GM21529 (cell line): ENCODE data around the gene PNRC1.
"Not testable (repeated sequence)": the region's sequence is repeated elsewhere in the genome, so short reads cannot be mapped to it uniquely, and the experiment has no call there.

ENCODE experiments used
- ATAC-seq: cut with Tn5 transposase; IDR thresholded peaks from one replicate; pipeline ENCODE4 v1.9.1; 2021; ENCODE audit not compliant: unreplicated experiment

The PNRC1 gene

DNA sequence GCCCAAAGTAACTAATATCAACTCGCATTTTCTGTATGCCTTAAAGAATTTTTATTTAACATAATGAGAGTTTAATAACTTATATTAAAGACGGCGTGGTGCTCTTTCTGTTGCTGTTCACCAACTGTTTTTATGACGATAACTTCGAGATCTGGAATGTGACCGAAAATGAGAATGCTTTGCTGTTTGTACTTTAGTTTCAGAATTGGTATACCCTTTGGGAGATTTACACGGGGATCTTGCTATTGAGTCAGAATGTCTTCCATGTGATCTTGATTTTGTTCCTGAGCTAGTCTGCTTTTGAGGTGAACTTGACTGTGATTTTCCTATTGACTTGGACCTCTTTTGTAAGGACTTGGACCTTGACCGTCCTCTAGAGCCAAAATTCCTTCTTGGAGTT lies 17.9 kb downstream of the PNRC1 start:
- peak; percentile 62 for ATAC-seq

DNA sequence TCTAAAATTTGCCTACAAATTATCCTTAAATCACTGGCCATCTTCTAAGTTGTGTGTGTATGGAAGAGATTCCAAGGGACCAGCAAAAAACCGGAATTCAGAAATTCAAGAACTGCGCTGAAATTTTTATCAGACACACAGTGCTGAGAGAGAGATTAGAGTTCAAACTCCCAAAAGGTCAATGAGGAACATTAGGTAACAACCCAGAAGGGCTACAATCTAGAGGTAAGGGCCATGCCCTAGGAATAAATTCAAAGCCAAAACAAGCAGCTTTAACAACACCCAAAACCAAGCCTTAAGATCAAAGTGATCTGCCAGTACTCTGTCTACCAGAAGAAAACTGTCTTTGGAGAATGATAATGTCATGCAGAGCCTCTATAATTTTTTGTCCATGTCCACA lies 19.6 kb downstream of the PNRC1 start:
- ATAC-seq: no peak

DNA sequence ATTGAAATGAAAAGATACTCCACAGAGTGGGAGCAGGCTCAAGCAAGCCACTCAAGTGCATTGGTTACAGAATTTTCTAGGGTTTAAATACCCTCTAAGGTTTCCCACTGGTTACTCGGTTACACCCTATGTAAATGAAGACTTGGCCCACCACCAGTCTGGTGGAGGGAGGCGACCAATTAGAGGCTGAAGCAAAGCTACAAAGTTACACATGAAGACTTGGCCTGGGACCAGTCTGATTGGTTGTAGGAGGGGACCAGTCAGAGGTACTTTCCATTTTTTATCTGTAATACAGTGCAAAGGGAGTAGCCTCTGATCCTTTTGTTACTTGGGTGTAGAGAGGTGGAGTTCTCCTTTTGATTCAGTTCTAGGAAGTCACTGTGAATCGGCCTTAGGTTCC lies 29.7 kb downstream of the PNRC1 start:
- ATAC-seq: no peak

DNA sequence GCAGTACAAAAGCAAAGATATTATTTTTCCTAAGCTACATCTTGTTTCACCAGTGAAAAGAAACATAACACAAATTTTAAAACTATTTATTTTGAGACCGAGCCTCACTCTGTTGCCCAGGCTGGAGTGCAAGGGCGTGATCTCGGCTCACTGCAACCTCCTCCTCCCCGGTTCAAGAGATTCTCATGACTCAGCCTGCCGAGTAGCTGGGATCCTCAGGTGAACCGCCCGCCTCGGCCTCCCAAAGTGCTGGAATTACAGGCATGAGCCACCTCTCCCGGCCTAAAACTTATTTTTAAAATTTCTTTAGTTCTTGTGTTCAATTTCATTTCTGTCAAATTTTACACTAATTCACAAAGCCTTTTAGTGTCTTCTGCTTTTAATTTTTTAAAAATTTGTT lies 31.4 kb downstream of the PNRC1 start:
- no peak for ATAC-seq

DNA sequence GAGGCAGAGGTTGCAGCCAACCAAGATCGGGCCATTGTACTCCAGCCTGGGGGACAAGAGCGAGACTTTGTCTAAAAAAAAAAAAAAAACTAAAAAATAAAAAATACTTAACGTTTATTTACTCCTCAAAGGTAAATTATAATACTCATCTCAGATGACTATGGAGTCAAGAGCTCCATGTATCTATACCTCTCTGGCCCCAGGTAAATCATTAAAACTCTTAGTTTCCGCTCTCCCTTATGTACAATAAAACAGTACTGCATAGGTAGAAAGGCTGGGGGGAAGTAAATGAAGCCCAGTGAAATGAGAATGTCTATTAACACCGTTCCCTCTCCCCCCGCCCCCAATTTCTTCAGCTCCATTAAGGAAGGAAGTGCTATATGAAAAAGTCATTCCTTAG lies 36.2 kb downstream of the PNRC1 start:
- ATAC-seq: no peak

DNA sequence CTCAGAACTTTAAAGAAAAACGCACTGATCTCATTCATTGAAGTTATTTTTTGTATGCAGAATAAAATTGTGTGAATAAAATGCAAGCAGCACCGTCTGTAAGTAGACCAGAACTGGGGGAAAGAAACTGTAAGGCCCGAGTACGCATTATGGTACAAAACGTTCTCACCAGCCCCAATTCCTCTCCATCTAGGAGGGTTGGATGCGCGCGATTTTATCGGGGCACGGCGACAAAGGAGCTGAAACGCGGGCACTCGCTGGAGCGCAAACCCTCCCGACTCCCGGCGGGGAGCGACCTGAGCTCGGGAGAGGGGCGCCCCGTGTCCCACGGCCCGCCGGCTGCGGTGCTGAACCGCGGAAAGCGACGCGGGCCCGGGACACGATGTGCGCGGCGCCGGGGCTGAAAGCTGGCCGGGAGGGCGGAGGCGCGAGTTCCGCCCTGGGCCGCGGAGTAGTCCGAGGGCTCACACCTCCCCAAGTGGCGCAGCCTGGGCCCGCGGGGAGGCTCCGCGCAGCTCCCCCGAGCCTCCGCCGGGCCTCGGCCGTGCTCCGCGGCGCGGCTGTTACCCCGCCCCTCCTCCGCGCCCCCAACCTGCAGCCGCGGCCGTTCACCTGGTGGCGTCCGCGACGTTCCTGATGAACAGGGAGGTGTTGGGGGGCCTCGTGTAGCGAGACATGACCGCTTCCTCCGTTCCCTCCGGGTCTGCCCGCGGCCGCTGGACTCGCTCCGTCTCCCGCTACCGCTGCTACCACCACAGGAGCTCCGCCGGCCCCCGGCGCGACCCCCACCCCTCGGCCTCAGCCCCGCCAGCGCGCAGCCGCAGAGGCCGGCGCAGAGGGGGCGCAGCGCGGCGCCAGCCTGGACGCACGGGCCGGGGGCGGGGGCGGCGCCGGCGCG lies 36.9 kb downstream of the PNRC1 start, which contains the start of gene SRSF12:
Gene SRSF12 (minus strand): TSS at position 861 of the 898 bp plus-strand sequence. CDS start 184 bp downstream, at position 677.
- ATAC-seq: peak; percentile 85

DNA sequence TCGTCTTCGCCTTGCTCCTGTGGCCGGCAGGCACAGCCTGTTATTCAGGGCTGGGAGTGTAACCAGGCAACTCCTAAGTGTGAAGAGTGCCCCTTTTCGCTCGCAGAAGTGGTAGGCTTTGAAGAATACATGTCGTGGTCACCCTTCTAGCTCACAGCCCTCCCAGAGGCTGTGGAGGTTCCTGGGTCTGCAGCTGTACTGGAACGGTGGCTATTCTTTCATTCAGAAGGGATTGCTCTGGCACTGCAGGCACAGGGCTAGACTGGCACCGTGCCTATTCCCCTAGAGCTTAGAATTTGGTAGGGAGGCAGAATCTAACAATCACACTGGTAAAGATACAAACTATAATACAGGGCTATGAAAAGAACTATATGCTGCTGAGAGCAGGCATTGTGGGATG lies 38.4 kb downstream of the PNRC1 start:
- no peak for ATAC-seq

DNA sequence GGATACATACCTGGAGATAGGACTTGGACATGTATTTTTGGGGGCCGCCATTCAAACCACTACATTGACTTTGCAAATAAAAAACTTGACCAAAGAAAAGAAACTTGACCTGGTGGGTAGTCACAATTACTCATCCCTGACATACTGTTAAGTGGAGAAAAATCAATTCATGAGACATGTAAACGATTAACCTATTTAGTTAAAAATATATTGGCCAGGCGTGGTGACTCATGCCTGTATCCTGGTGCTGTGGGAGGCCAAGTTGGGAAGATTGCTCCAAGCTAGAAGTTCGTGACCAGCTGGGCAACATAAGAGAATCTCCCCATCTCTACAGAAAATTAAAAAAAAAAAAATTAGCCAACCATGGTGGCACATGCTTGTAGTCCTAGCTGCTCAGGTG lies 39.8 kb downstream of the PNRC1 start:
- ATAC-seq: no peak

DNA sequence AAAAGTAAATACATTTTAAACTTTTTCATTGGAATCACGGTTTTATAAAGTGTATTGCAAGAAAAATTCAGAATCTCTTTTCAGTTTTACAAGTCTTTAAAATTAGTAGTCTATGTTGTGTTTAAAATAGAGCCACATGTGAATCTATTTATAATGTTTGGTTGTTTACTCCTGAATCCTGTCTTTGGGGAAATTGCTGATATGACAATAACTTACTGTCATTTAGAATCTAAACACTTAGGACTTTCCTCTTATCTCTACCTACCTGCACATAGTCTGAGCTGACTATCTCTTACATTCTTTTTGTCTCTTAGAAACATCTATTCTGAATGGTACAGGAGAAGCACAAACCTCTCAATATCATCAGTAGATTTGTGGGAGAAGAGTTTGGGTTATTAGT lies 41.4 kb downstream of the PNRC1 start:
- ATAC-seq: no peak

DNA sequence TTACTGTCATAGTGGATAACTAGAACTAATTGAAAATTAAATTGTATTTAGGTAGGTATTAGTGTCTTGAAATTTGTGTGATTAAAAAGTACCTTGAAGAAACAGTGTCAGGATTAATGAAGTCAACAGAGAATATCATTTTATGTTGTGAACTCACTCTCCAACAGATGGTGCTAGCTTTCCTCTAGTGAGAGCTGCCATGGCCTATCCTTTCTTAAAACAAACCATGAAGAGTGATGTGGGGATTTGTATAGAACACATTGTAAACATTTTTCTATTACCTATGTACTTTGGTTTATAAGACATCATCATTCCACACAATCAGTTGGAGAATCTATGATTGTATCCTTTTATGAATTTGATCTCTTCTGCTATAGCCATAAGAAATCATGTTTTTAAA lies 42.1 kb downstream of the PNRC1 start:
- ATAC-seq: peak; percentile 59

DNA sequence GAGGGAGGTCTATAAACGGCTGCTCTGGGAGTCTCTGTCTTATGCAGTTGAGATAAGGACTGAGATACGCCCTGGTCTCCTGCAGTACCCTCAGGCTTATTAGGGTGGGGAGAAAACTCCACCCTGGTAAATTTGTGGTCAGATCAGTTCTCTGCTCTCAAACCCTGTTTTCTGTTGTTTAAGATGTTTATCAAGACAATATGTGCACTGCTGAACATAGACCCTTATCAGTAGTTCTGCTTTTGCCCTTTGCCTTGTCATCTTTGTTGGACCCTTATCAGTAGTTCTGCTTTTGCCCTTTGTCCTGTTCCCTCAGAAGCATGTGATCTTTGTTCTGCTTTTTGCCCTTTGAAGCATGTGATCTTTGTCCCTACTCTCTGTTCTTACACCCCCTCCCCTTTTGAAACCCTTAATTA lies 47.7 kb downstream of the PNRC1 start:
- ATAC-seq: not testable (repeated sequence)

DNA sequence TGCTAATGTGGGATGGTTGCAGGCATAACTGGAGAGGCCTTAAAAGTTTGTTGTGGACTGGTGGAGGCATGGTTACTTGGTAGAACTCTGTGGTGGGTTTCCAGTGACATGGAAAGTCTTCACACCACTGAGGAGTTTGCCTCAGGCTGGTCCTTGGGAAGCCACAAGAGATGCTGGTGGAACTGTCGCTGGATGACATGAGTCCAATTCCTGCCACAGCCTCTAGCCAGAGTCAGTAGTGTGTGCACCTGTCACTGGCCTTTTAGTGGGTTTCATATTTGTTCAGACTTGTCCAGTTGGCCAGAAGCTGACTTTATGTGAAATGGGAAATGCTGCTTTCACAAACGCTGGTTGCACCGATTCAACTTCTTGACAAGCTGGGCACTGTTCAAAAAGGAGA lies 51.0 kb downstream of the PNRC1 start:
- no peak for ATAC-seq

DNA sequence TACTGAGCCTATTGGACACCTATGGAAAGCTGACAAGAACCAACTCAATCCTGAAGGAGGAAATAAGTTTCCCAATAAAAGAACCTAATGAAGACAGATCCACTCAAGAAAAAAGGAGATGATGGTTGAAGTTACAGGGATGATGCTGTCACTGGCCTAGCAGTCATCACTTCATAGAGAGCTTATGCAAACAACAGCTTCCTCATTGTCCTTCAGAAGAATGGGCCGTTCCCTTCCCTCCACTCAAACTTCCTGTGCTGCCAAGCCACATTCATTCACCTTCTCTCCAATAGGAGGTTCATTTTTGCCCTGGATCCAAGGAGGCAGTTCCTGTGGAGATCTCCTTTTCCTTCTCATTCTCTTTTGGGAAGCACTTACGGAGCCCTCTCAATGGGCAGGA lies 51.5 kb downstream of the PNRC1 start:
- no peak for ATAC-seq

DNA sequence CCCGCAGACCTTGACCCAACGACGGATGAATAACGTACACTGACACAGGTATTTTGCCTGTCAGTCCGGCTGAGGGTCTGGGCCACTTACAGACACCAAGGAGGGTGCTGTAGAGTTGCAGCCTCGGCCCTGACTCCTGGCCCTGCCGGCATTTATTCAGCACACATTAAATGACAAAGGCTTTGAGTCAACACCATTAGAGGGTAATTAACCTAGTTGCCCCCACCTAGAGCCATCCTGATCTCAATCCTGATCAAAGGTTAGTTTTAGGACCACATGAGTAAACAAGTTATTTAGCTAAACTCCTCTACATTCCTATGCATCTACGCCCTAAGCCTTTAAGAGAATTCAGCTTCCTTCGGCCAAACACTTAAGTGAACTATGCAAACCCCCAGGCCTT lies 53.4 kb downstream of the PNRC1 start:
- ATAC-seq: no peak

DNA sequence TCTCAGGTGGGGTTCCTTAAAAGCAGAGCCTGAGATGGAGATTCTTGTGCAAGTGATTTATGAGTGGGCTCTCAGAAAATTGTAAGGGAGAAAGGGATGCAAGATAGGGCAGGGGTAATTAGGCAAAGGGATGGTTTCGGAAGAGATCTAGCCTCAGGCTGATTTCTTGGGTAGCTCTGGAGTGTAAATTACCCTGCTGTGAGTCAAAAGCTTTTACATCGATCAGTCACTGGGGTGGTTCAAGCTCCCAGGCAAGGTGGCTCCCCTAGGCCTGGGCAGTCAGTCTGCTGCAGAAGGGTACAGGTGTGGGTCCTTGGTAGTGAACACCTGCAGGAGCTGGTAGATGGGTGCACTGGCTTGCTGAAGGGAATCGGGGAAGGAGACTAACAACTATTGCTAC lies 54.2 kb downstream of the PNRC1 start:
- no peak for ATAC-seq
